NCI-H187 treated with DMSO at 0.1 percent for 48 hours (cell line): Measurements from ENCODE around the gene LETM1.

ENCODE experiments used
- DNase-seq: peaks from one replicate; lab custom pipeline; 2025; lab: John Stamatoyannopoulos, UW

Gene LETM1

GRCh38 chr4:1794809-1795298, 61.1 kb downstream of the LETM1 start:
- DNase-seq: no peak

GRCh38 chr4:1793940-1794808, 61.8 kb downstream of the LETM1 start:
- DNase-seq: no peak

- DNase-seq: no peak
These were observed 62.5 kb downstream of the LETM1 start for GRCh38 chr4:1793496-1793840.

- DNase-seq: no peak
These were observed 63.0 kb downstream of the LETM1 start, which contains the start of gene FGFR3 for GRCh38 chr4:1792832-1793495. FGFR3 (plus strand) TSS chr4:1793293; CDS start chr4:1793935, 642 bp downstream.

- no peak for DNase-seq
These were observed 63.7 kb downstream of the LETM1 start for GRCh38 chr4:1792158-1792831.

- DNase-seq: no peak
These were observed 66.0 kb downstream of the LETM1 start for GRCh38 chr4:1790005-1790404.

GRCh38 chr4:1789552-1789951, 66.4 kb downstream of the LETM1 start:
- DNase-seq: no peak

- DNase-seq: no peak
These were observed 67.5 kb downstream of the LETM1 start for GRCh38 chr4:1788254-1788973.

- DNase-seq: no peak
These were observed 68.4 kb downstream of the LETM1 start for GRCh38 chr4:1787411-1788077.

GRCh38 chr4:1786544-1787362, 69.2 kb downstream of the LETM1 start:
- DNase-seq: no peak

- no peak for DNase-seq
These were observed 70.4 kb downstream of the LETM1 start for GRCh38 chr4:1785592-1785991.

GRCh38 chr4:1784789-1785591, 71.0 kb downstream of the LETM1 start:
- DNase-seq: no peak

- DNase-seq: no peak
These were observed 71.6 kb downstream of the LETM1 start for GRCh38 chr4:1784395-1784788.

- no peak for DNase-seq
These were observed 72.0 kb downstream of the LETM1 start for GRCh38 chr4:1783970-1784369.

GRCh38 chr4:1783015-1783414, 72.9 kb downstream of the LETM1 start:
- no peak for DNase-seq

GRCh38 chr4:1780435-1780834, 75.5 kb downstream of the LETM1 start:
- DNase-seq: no peak

- DNase-seq: no peak
These were observed 76.2 kb downstream of the LETM1 start for GRCh38 chr4:1779588-1780382.

- no peak for DNase-seq
These were observed 77.1 kb downstream of the LETM1 start for GRCh38 chr4:1778642-1779392.
